Ovary (tissue), 3 donors: ENCODE measurements around the gene RMND1.

Source experiments
- EP300 ChIP-seq: sonication (generic); formaldehyde crosslinking; IDR thresholded peaks from one replicate; pipeline ENCODE4 v1.6.1; 2017; ENCODE audit warnings: antibody characterized with exemption
- TF ChIP-seq, protein P1 (sequence below), 3 donors: fragments of 450-650 bp in 2 of 3; fragments of 200-600 bp in 1 of 3; IDR thresholded peaks; one replicate each; pipeline versions ENCODE4 v1.5.1 to v1.8.0; 2016 to 2022; ENCODE audit warnings: antibody characterized with exemption in 3 of 3, mild to moderate bottlenecking in 1 of 3
- donor health status: DM: no; HTN: no; CAD: no.

DNA sequence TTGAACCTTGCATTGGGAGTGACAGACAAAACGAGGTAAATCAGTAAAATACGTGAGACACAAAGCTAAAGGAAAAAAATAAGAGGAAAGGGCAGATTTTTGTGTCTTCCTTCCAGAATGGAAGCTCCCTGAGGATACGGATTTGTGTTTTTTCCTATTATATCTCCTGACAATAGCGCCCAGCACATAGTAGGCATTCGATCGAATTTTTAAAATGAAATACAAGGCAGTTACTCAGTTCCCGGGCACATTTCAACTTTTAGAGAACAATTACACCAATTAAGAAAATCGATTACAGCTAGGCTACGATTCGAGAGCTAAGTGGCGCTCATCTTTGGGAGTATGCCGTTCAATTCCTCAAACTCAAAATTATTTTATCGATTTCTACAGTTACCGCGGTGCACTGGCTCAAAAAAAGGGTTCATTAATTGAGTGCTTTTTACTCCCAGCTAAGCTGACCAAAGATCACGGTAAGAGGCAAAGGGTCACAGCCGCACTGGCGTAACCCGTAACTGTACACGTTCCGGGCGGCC, 443 bp downstream of the RMND1 start:
- TF ChIP-seq, protein P1, sequence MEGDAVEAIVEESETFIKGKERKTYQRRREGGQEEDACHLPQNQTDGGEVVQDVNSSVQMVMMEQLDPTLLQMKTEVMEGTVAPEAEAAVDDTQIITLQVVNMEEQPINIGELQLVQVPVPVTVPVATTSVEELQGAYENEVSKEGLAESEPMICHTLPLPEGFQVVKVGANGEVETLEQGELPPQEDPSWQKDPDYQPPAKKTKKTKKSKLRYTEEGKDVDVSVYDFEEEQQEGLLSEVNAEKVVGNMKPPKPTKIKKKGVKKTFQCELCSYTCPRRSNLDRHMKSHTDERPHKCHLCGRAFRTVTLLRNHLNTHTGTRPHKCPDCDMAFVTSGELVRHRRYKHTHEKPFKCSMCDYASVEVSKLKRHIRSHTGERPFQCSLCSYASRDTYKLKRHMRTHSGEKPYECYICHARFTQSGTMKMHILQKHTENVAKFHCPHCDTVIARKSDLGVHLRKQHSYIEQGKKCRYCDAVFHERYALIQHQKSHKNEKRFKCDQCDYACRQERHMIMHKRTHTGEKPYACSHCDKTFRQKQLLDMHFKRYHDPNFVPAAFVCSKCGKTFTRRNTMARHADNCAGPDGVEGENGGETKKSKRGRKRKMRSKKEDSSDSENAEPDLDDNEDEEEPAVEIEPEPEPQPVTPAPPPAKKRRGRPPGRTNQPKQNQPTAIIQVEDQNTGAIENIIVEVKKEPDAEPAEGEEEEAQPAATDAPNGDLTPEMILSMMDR (IDR thresholded peaks at IDR 0.05) = no peak
- TF ChIP-seq EP300 = no peak
